GM06990 (cell line): Measurements from ENCODE around the gene DEAF1.

ENCODE experiments used
- DNase-seq: peaks from one replicate; pipeline ENCODE4 v3.0.0-alpha.2; 2011; ENCODE audit not compliant: insufficient read length; ENCODE audit errors: extremely low read depth
- H3K27me3 ChIP-seq: replicated peaks from 2 replicates; pipeline ENCODE4 v1.6.0; 2011; ENCODE audit warnings: low read length; ENCODE audit not compliant: control insufficient read depth, insufficient read depth
- H3K36me3 ChIP-seq: 2 replicates; pipeline ENCODE4 v1.5.1; 2011; ENCODE audit warnings: low read length; ENCODE audit not compliant: control insufficient read depth, insufficient read depth
- H3K4me3 ChIP-seq: replicated peaks from 2 replicates; pipeline ENCODE4 v1.5.1; 2011; ENCODE audit warnings: low read depth, mild to moderate bottlenecking, control low read depth, low read length
- TF ChIP-seq, protein P1 (sequence below): IDR thresholded peaks from 2 replicates; pipeline ENCODE4 v1.5.1; 2011; ENCODE audit warnings: low read length, control low read depth, mild to moderate bottlenecking, inconsistent platforms; ENCODE audit not compliant: insufficient read depth, poor library complexity, severe bottlenecking

DEAF1 gene

DNA sequence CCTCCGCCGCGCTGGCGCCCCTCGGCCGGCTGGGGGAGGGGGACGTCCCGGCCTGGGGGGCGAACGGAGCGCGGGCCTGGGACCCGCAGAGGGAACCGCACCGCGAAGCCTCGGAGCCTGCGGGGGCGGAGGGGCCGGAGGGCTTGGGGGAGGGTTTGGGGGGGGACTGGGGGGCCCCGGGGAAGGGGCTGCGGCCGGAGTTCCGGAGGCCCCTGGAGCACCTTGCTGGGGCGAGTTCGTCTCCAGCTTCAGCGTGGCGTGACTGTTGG lies 67.8 kb downstream of the DEAF1 start:
- Histone ChIP-seq H3K36me3 (no peaks in the 10 kb centered on the region), H3K4me3 (no peak overlapping the region), H3K27me3 (no peaks in the 10 kb centered on the region)
- DNase-seq = no peak
- TF ChIP-seq, protein P1, sequence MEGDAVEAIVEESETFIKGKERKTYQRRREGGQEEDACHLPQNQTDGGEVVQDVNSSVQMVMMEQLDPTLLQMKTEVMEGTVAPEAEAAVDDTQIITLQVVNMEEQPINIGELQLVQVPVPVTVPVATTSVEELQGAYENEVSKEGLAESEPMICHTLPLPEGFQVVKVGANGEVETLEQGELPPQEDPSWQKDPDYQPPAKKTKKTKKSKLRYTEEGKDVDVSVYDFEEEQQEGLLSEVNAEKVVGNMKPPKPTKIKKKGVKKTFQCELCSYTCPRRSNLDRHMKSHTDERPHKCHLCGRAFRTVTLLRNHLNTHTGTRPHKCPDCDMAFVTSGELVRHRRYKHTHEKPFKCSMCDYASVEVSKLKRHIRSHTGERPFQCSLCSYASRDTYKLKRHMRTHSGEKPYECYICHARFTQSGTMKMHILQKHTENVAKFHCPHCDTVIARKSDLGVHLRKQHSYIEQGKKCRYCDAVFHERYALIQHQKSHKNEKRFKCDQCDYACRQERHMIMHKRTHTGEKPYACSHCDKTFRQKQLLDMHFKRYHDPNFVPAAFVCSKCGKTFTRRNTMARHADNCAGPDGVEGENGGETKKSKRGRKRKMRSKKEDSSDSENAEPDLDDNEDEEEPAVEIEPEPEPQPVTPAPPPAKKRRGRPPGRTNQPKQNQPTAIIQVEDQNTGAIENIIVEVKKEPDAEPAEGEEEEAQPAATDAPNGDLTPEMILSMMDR = no peak

DNA sequence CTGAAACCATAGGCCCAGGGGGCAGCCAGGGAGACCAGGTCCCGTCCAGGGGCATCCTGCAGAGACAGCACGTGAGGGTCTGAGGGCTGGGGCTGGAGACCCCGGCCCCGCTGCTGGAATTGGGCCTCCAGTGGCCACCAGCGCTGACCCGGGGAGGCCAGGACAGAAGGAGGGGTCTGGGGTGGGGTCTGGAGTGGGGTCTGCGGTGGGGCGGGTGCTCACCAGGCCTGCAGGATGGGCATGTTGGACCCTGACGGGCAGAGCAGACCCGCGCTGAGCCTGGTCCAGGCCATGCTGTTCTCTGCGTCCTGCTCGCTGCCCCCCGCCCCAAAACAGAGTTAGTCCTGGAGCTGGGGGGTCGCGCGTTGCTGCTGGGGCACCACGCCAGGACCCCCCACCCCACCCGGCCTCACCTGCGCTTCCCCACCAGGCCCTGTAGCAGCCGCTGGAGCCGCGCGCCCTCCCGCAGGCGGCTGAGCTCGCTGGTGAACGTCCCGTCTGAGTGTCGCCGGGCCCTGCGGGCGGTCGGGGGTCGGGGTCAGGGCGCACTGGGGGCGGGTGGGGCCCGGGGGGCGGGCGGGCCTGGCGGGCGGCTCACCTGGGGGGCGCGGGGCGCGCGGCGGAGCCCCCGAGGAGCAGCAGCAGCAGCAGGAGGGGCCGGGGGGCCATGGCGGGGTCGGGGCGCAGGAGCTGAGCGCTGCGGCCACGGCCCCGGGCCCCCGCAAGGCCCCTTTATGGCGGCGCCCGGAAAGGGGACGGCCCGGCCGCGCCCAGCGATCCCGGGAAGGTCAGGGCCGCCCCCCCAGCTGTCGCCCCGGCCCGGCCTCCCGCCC lies 68.3 kb downstream of the DEAF1 start, which contains the start of gene SCT:
Gene SCT, minus strand, starts transcription at position 707 of the 833 bp plus-strand sequence. Its CDS starts 38 bp downstream, at position 669.
- Histone ChIP-seq H3K27me3 (no peaks in the 10 kb centered on the region), H3K36me3 (no peaks in the 10 kb centered on the region), H3K4me3 (no peak within 1 kb of the TSS)
- TF ChIP-seq, protein P1 = no peak
- no peak for DNase-seq

DNA sequence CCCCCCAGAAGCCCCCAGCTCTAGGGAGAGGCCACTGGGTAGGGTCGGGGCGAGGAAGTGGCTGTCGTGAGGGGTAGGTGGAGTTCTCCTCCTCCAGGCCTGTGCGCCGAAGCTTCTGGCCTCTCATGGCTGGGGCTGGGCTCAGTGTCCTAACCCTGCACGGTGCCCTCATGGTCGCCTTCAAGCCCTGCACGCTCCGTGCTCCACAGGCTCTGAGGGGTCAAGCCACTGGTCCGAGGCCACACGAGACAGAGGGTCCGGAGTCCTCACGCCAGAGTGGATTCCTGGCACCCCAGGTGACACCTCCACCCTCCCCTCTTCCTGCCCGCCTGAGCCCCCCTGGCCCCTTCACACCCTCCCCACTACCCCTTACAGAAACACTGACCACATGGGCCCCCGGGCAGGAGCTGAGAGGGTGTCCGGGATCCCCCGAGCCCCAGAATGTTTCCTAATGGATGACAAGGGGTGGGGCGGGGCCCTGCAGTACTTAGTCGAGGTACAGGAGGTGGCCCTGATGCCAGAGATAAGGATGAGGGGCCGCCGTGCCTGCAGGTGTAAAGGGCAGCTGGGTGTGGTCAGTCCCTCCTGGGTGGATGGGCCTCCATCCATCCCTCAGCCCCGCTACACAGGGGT lies 69.3 kb downstream of the DEAF1 start:
- Histone ChIP-seq H3K4me3 (no peak overlapping the region), H3K36me3 (no peaks in the 10 kb centered on the region), H3K27me3 (no peaks in the 10 kb centered on the region)
- TF ChIP-seq, protein P1 = no peak
- no peak for DNase-seq

DNA sequence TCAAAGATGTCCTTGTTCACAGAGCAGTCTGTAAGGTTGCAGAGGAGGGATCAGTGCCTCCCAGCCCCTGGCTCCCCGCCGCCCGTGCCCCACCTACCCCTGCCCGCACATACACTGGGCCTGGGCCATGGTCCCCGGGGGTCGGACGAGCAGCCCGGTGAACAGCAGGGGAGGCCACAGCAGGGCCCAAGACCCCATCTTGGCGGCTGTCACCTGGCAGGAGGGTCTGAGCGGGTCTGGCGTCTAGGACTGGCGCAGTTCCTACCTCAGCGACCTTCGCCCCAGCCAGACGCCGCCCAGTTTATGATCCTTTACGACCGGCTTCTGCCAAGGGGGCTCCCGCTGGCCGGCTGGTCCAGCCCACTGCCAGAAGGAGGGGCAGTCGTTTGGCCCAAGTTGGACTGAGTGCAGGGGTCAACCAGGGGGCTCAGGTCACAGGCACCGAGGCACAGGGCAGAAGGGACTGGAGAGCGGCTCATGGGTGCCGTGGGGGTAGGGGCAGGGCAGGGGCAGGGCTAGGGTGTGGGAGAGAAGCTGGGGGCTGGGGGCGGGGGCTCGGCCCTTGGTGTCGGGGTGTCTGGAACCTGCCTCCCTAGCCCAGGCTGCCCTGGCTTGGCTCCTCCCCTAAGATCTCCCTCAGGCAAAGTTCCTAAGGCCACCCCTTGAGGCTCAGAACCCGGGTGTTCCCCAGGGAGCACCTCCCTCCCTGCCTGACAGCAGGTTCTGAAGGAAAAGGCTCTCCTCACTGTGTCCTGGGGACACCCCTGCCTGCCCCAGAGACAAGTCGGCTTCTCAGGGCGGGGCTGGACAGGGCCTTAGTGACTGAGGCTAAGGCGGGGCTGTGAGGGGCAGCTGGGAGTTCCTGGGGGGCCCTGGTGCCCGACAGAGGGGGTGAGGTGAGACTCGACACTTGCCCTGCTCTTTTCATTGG lies 70.1 kb downstream of the DEAF1 start, which contains the start of gene CDHR5:
Gene CDHR5, minus strand, starts transcription at position 251 of the 931 bp plus-strand sequence. Its CDS starts 53 bp downstream, at position 198.
- H3K36me3 ChIP-seq = no peaks in the 10 kb centered on the region
- no peak for DNase-seq
- TF ChIP-seq, protein P1 = no peak
- H3K4me3 ChIP-seq = no peak within 1 kb of the TSS
- no peaks in the 10 kb centered on the region for H3K27me3 ChIP-seq

DNA sequence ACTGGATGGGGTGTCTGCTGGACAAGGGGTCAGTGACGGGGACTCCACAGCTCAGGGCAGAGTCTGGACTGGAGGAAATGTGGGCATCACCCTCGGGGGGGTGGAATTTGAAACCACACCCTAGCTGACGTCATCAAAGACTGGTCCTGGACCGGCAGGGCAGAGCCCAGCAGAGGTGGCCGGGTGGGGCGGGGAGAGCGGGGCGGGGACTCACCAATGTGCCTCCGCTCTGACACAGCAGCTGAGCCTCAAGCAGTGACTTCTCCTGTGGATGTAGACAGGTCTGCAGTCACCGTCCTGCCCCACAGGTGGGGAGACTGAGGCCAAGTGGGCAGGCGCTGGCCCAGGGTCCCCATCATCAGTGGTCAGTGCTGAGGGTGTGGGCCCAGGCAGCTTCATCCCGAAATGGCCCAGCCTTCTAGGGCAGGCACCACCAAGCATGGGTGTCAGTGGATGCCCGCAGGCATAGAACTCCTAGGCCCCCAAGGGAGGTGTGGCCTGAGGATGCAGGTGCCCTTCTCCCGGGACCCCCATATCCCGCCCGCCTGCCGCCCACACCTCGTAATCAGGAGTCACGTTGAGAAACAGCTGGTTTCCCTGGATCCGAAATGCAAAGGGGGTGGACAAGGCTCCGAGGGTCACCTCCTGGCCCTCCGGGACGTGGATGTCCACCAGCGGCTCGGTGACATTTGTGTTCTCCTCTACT lies 70.9 kb downstream of the DEAF1 start:
- DNase-seq = no peak
- TF ChIP-seq, protein P1 = no peak

More for the DNA sequence above, 70.9 kb downstream of the DEAF1 start:
- Histone ChIP-seq H3K4me3 (no peak overlapping the region), H3K27me3 (no peaks in the 10 kb centered on the region), H3K36me3 (no peaks in the 10 kb centered on the region)
